HG03097 (cell line): Measurements from ENCODE around the gene LSR.
"Not testable (repeated sequence)": the region's sequence is repeated elsewhere in the genome, so short reads cannot be mapped to it uniquely, and the experiment has no call there.

ENCODE experiments used
- ATAC-seq: cut with Tn5 transposase; IDR thresholded peaks from one replicate; pipeline ENCODE4 v1.9.1; 2021; ENCODE audit not compliant: unreplicated experiment, low FRiP score

The LSR gene

GRCh38 chr19:35216833-35217648 is 31.8 kb upstream of the LSR start:
- no peak for ATAC-seq

- ATAC-seq = no peak
Observed at GRCh38 chr19:35217649-35217990, 31.2 kb upstream of the LSR start.

GRCh38 chr19:35219008-35219407 is 29.8 kb upstream of the LSR start:
- ATAC-seq = no peak

GRCh38 chr19:35220315-35220921 is 28.4 kb upstream of the LSR start:
- ATAC-seq = no peak

GRCh38 chr19:35220973-35221590 is 27.7 kb upstream of the LSR start:
- ATAC-seq = not testable (repeated sequence)

- ATAC-seq = no peak
Observed at GRCh38 chr19:35222373-35223015, 26.3 kb upstream of the LSR start.

GRCh38 chr19:35223084-35223790 is 25.6 kb upstream of the LSR start:
- ATAC-seq = no peak

- no peak for ATAC-seq
Observed at GRCh38 chr19:35223862-35224505, 24.8 kb upstream of the LSR start.

GRCh38 chr19:35224681-35225571 is 23.9 kb upstream of the LSR start:
- no peak for ATAC-seq

GRCh38 chr19:35225951-35226350 is 22.9 kb upstream of the LSR start:
- ATAC-seq = no peak

- ATAC-seq = no peak
Observed at GRCh38 chr19:35226748-35227147, 22.1 kb upstream of the LSR start.

GRCh38 chr19:35228177-35228930 is 20.4 kb upstream of the LSR start, which contains the start of gene FAM187B:
TSS of gene FAM187B (minus strand) at chr19:35228739. CDS start at chr19:35228680, 59 bp downstream.
- no peak for ATAC-seq

- ATAC-seq = no peak
Observed at GRCh38 chr19:35229601-35230000, 19.2 kb upstream of the LSR start.

GRCh38 chr19:35231956-35232645 is 16.7 kb upstream of the LSR start:
- no peak for ATAC-seq

- ATAC-seq = no peak
Observed at GRCh38 chr19:35232912-35233311, 15.9 kb upstream of the LSR start.

GRCh38 chr19:35236638-35237400 is 12.0 kb upstream of the LSR start:
- ATAC-seq = no peak

- not testable (repeated sequence) for ATAC-seq
Observed at GRCh38 chr19:35239597-35239996, 9.2 kb upstream of the LSR start.
